Measurements from ENCODE around the gene ZNF2. TPM values are rescaled to one million over a fixed set of nuclear protein-coding genes. Genes with fewer than 3 reads are reported as not detected.

Gene ZNF2
- total RNA-seq, 2 experiments from 2014 or later: 0.53 TPM; not detected in 1

- TF ChIP-seq CTCF (IDR thresholded peaks at IDR 0.05): no peak
- Mint-ChIP-seq H3K27ac (no peak overlapping the region), H3K9me3 (no peaks in the 10 kb centered on the region), H3K4me3 (no peak overlapping the region), H3K27me3 (no peaks in the 10 kb centered on the region), H3K36me3 (ENCODE audit: low read depth) (peaks cover 17% of the 10 kb centered on the region), H3K4me1 (ENCODE audit: low read depth) (peaks cover 12% of the 10 kb centered on the region)
- DNase-seq (no peak), ATAC-seq (ENCODE audit: poor library complexity) (no peak)
- Histone ChIP-seq H3K9me3 (ENCODE audit: control insufficient read depth in 1 of 2, insufficient read depth in 1 of 2, low read length in 2 of 2) (no peaks in the 10 kb centered on the region), H3K27ac (ENCODE audit: low read depth in 1 of 2, low read length in 2 of 2) (no peak overlapping the region), H3K4me3 (ENCODE audit: low read length) (no peak overlapping the region), H3K27me3 (ENCODE audit: control insufficient read depth in 1 of 2, insufficient read depth in 2 of 2, low read length in 2 of 2) (no peaks in the 10 kb centered on the region), H3K36me3 (ENCODE audit: insufficient read depth, low read length) (peaks cover 3% of the 10 kb centered on the region), H3K4me1 (ENCODE audit: insufficient read depth, low read length) (no peaks in the 10 kb centered on the region)
- ChIA-PET POLR2A (no interaction called here), CTCF (no interaction called here)
- intact Hi-C loops (cut with DNase I, micrococcal nuclease): no loop called here
Measured at GRCh38 chr2:95171902-95172301, 6.3 kb downstream of the ZNF2 start.

- Mint-ChIP-seq H3K4me1 (ENCODE audit: low read depth) (peaks cover 6% of the 10 kb centered on the region), H3K9me3 (peaks cover 2% of the 10 kb centered on the region), H3K4me3 (no peak overlapping the region), H3K36me3 (ENCODE audit: low read depth) (peaks cover 38% of the 10 kb centered on the region), H3K27ac (no peak overlapping the region), H3K27me3 (no peaks in the 10 kb centered on the region)
- CTCF ChIA-PET: no interaction called here
- Histone ChIP-seq H3K27me3 (ENCODE audit: control insufficient read depth in 1 of 2, insufficient read depth in 2 of 2, low read length in 2 of 2) (no peaks in the 10 kb centered on the region), H3K36me3 (ENCODE audit: insufficient read depth, low read length) (peaks cover 19% of the 10 kb centered on the region), H3K27ac (ENCODE audit: low read depth in 1 of 2, low read length in 2 of 2) (no peak overlapping the region), H3K4me3 (ENCODE audit: low read length) (no peak overlapping the region), H3K9me3 (ENCODE audit: control insufficient read depth in 1 of 2, insufficient read depth in 1 of 2, low read length in 2 of 2) (no peaks in the 10 kb centered on the region), H3K4me1 (ENCODE audit: insufficient read depth, low read length) (no peaks in the 10 kb centered on the region)
- DNase-seq (no peak), ATAC-seq (ENCODE audit: poor library complexity) (no peak)
- intact Hi-C loops (cut with DNase I, micrococcal nuclease): no loop called here
- POLR2A ChIA-PET: no interaction called here
- TF ChIP-seq CTCF (IDR thresholded peaks at IDR 0.05): no peak
Measured at GRCh38 chr2:95174031-95174542, 8.5 kb downstream of the ZNF2 start.

- TF ChIP-seq CTCF (IDR thresholded peaks at IDR 0.05): no peak
- no peaks in the 10 kb centered on the region for H3K27me3 Mint-ChIP-seq
- H3K36me3 ChIP-seq (ENCODE audit: insufficient read depth, low read length): peaks cover 48% of the 10 kb centered on the region
- peaks cover 19 to 30% of the 10 kb centered on the region in 2 experiments for H3K9me3 ChIP-seq (ENCODE audit: control insufficient read depth in 1 of 2, insufficient read depth in 1 of 2, low read length in 2 of 2)
- no peak overlapping the region for H3K4me3 Mint-ChIP-seq
- no peak for ATAC-seq (ENCODE audit: poor library complexity)
- no peak for DNase-seq
- H3K4me1 Mint-ChIP-seq (ENCODE audit: low read depth): no peaks in the 10 kb centered on the region
- no peaks in the 10 kb centered on the region for H3K4me1 ChIP-seq (ENCODE audit: insufficient read depth, low read length)
- peaks cover 17% of the 10 kb centered on the region for H3K9me3 Mint-ChIP-seq
- no peaks in the 10 kb centered on the region for H3K27me3 ChIP-seq (ENCODE audit: control insufficient read depth in 1 of 2, insufficient read depth in 2 of 2, low read length in 2 of 2)
- ChIA-PET CTCF (no interaction called here), POLR2A (no interaction called here)
- no peak overlapping the region for H3K27ac ChIP-seq (ENCODE audit: low read depth in 1 of 2, low read length in 2 of 2)
- intact Hi-C loops (cut with DNase I, micrococcal nuclease): no loop called here
- no peak overlapping the region for H3K27ac Mint-ChIP-seq
- H3K4me3 ChIP-seq (ENCODE audit: low read length): no peak overlapping the region
- H3K36me3 Mint-ChIP-seq (ENCODE audit: low read depth): peaks cover 85% of the 10 kb centered on the region
Measured at GRCh38 chr2:95179451-95179850, 13.8 kb downstream of the ZNF2 start.
